CD4-positive, alpha-beta T cell treated with Interleukin-4 for 1 hour (primary cell): ENCODE results near the gene IFNL3.
"Not testable (repeated sequence)": the region's sequence is repeated elsewhere in the genome, so short reads cannot be mapped to it uniquely, and the experiment has no call there.

Experiments used
- DNase-seq, 2 donors: peaks; one replicate each; pipeline ENCODE4 v3.0.0-alpha.2; 2020 to 2022

IFNL3 gene

DNA sequence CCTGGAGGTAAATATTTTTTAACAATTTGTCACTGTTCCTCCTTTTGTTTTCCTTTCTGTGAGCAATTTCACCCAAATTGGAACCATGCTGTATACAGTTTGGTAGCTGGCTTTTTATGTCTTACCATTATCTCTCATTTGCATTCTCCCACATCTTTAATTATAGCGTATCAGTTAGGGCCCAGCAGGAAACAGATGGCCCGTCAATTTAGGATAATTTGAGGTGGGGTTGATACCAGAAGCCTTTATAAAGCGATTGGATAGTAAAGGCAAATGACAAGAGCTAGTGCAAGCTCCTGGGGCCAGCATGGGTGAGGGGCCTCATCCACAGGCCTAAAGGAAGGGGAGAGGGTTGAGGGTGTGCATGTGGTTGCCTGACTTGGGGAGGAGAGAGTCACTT, 7.7 kb upstream of the IFNL3 start:
- DNase-seq = no peak

- DNase-seq = no peak
Observed at GRCh38 chr19:39251846-39252245, 7.0 kb upstream of the IFNL3 start.

DNA sequence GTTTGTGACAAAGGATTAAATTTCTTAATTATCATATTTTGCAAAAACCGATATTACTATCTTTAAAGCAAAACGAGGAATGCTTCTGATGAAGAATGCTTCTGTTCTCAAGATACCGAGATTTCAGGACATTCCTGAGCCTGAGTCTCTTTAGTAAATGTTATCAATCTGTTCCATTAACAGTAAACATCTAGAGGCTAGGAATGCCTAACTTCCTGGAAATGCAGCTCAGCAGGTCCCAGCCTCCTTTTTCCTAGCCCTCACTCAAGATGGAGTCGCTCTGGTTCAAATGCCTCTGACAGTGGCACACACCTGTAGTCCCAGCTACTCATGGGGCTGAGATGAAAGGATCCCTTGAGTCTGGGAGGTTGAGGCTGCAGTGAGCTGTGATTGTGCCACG, 6.3 kb upstream of the IFNL3 start:
- DNase-seq = no peak

DNA sequence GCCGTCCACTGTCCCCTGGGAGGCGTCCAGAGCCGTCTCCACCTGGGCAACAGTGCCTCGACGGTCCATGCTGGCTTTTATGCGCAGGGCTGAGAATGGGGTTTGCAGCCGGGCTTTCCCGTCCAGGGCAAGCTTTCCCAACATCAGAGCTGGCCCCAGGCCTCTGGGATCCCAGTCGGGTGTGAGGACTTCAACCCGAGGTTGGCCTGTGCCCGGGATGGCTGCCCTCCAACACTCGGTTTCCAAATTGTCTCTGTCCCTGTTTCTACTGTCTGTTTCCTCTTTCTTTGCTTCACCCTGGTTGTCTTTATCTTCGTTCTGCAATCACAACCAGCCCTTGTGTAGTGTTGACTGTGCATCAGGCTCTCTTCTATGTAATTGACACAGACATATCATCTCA, 4.0 kb upstream of the IFNL3 start, which contains the start of gene IFNL4:
TSS of gene IFNL4 (minus strand) at position 51 of the 400 bp plus-strand sequence.
- DNase-seq = no peak

DNA sequence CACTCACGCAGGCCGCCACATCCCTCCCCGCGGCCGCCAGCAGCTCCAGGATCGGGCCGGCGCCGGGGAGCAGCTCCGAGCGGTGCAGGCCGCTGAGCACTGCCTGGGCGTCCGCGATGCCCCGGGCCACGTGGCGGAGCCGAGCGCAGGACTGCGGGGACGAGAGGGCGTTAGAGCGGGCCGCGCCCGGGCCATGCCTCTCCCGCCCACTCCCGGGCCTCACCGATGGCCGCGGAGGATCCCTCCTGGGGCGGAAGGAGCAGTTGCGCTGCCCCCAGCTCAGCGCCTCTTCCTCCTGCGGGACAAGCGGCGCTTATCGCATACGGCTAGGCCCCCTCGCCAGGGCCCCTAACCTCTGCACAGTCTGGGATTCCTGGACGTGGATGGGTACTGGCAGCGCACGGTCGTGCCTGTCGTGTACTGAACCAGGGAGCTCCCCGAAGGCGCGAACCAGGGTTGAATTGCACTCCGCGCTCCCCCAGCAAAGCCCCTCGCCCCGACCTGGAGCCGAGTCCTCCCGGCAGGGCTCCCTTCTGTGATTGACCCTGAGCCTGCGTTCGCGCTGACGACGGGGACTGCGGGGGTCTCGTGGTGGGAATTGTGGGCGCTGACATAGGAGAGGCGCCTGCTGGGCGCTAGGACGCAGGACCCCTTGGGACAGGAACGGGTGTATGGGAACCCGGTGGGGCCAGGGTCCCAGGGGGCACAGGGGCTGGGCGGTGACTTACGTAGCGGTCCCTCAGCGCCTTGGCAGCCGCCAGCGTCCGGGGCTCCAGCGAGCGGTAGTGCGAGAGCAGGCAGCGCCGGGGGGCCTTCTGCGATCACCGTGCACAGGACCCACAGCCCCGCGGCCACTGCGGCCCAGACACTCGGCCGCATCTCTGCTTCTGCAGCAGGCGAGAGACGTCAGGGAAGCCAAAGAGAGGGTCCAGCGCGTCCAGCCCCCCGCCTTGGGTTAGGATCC, 3.2 kb upstream of the IFNL3 start:
- no peak for DNase-seq

DNA sequence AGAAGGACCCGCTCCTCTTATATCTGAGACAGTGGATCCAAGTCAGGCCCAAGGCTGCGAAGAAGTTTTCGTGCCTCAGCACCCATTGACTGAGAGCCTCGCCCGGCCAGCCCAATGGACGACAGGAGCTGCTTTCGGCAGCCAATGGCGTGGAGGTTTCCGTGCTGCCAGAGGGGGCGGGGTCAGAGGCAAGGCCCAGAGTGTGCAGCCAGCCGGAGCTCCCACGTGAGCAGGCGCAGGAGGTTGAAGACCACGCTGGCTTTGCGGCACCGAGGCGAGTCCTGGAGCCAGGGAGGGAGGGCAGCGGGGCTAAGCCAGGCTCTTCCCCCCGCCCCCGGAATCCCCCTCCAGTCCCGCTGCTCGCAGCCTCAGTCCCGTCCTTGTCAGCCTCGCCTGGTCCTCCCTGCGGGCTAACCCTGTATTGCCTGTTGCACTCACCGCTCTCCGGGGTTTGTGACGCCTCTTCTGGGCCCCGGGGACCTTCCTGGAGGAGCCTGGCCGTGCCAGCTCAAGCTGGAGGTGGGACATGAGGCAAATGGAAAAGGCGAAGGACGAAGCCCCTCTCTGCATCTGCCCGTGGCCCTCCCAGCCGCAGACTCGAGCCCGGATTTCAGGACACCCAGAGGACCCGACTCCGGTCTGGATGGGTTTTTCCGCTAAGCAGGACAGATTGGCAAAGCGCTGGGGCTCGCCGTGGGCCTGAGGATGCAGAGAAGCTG, 2.3 kb upstream of the IFNL3 start:
- DNase-seq = peak; percentile 30 to 57

DNA sequence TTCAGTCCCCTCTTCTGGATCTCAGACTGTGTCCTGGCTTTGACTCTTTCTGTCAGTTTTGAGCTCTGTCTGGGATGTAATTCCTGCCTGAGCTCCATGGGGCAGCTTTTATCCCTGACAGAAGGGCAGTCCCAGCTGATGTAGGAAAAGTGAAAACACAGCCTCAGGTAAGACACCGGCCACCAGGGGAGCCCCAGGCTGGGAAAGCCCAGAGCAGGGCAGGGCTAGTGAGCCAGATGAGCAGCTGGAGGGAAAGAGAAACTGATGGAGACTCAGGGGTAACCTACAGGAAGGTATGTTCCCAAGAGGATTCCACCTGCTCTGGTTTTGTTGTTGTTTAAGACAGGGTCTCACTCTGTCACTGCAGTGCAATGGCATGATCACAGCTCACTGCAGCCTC, 360 bp upstream of the IFNL3 start:
- DNase-seq = not testable (repeated sequence)

DNA sequence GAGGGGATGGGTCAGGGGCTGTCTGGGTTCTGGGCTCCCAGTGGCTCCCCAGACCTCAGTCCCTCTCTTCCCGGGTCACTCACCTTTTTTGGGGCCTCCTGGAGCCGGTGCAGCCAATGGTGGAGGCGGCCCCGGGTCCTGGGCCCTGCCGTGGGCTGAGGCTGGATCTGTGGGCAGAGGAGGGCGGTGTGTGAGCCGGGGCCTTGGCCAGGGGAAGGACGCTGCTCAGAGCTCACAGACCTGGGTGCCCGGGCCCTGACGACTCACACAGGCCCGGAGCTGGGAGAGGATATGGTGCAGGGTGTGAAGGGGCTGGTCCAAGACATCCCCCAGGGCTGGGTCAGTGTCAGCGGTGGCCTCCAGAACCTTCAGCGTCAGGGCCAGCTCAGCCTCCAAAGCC, 1.1 kb downstream of the IFNL3 start:
- not testable (repeated sequence) for DNase-seq

- no peak for DNase-seq
Observed at GRCh38 chr19:39240421-39240820, 4.4 kb downstream of the IFNL3 start.

GRCh38 chr19:39238944-39239343, 5.9 kb downstream of the IFNL3 start:
- no peak for DNase-seq

GRCh38 chr19:39238209-39238608, 6.6 kb downstream of the IFNL3 start:
- no peak for DNase-seq

DNA sequence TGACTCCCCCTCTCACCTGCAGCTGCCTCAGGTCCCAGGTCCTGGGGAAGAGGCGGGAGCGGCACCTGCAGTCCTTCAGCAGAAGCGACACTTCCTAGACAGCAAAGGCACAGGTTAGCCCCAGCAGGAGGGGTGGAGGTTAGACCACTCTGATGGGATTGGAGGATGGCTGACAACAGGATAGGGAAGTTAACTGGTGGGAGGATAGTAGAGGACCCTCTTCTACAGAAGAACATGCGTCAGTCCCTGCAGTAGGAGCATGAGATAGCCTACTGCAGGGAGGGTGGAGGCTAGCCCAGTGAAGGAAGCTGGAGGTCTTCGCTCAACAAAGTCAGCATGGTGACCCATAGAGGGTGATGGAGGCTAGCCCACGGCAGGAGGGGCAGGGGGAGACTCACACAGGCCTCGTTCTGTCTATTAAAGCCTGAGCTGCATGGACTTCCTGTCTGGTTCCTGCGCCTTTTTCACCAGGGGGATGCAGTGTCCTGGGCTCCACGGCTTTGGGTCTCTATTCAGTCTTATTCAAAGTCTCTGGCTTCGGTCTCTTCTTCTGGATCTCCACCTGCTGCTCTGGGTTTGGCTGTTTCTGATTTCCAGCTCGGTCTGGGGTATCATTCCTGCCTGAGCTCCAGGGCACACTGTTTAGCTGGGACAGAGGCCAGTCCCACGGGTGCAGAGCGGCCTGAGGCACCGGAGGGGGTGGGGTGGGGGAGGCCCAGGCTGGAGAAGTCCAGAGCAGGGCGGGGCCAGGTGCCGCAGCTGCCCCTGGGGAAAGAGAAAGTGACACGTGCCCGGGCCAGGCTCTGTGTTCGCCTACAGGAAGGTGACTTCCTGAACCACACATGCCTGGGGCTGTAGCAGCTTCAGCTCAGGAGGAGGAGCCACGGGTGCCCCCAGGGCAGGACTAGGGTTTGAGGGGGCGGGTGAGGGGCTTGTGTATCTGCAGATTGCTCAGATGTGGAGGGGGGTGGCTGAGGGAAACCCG, 7.3 kb downstream of the IFNL3 start:
- peak; percentile 38 to 44 for DNase-seq

GRCh38 chr19:39236527-39236926, 8.3 kb downstream of the IFNL3 start:
- peak; percentile 14 to 26 for DNase-seq

DNA sequence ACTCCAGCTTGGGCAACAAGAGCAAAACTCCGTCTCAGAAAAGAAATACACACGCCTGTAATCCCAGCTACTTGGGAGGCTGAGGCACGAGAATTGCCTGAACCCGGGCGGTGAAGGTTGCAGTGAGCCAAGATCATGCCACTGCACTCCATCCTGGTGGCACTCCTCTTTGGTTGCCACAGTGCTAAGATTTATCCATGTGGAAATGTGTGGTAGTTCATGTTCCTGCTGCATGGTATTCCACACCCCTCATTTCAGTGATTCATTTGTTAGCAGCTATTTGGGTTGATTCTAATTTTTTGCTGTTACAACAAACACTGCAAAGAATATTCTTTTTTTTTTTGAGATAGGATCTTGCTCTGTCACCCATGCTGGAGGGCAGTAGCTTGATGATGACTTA, 12.1 kb downstream of the IFNL3 start:
- DNase-seq = no peak

- no peak for DNase-seq
Observed at GRCh38 chr19:39230096-39230764, 14.6 kb downstream of the IFNL3 start.

GRCh38 chr19:39224910-39225309, 19.9 kb downstream of the IFNL3 start:
- peak in 1 of 2 donors; percentile 6 for DNase-seq

- DNase-seq = no peak
Observed at GRCh38 chr19:39223703-39224279, 21.0 kb downstream of the IFNL3 start.

DNA sequence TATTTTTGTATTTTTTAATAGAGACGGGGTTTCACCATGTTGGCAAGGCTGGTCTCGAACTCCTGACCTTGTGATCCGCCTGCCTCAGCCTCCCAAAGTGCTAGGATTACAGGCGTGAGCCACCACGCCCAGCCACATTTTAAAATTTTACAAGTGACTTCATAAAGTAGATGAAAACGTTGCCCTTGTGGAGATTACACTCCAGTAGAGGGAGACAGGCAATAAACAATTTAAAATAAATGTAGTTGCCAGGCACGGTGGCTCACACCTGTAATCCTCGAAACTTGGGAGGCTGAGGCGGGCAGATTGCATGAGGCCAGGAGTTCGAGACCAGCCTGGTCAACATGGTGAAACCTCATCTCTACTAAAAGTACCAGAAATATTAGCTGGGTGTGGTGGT, 25.7 kb downstream of the IFNL3 start:
- not testable (repeated sequence) for DNase-seq

GRCh38 chr19:39218230-39219007, 26.4 kb downstream of the IFNL3 start:
- no peak for DNase-seq

DNA sequence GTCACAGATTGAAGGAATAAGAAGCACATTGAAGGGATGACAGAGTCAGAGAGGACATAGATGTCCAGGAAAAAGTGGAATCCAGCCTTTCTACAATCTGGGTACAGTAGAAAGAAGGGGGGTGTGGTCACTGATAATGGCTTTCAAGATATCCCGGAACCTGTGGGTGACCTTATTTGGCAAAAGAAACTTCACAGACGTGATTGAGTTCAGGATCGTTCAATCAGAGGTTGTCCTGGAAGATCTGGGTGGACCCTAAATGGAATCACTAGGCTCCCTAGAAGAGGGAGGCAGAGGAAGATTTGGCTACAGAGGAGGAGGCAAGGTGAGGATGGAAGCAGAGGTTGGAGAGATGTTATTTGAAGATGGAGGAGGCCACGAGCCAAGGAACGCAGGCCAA, 27.7 kb downstream of the IFNL3 start:
- no peak for DNase-seq

DNA sequence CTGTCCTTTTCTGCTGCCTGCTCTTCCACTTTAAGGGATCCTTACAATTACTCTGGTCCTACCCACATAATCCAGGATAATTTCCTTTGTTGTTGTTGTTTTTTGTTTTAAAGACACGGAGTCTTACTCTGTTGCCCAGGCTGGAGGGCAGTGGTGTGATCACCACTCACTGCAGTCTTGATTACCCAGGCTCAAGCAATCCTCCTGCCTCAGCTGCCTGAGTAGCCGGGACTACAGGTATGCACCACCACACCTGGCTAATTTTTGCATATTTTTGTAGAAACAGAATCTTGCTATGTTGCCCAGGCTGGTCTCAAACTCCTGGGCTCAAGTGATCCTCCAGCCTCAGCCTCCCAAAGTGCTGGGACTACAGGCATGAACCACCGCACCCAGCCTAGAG, 29.5 kb downstream of the IFNL3 start:
- not testable (repeated sequence) for DNase-seq
